Measurements from ENCODE around the gene AOPEP.

DNA sequence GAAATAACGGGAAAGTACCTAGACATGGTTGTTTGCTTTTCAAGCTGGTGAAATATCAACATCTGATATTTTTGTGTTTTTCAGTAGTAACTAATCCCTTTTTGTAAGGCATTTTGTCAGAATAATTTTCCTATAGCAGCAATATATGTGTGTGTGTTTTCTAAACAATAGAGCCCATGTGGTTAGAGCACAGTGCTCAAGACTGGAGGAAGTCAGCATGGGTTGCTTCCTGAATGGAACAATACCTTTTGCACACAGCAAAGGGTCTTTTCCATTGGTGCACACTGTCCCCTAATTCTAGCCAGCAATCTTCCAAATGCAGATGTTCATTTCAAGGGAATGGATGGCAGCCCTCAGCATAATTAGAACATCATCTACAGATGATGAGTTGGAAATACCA is 270.1 kb downstream of the AOPEP start:
- TF ChIP-seq SIN3A (IDR thresholded peaks at IDR 0.05; ENCODE audit: borderline replicate concordance, insufficient read depth, low read depth, low read length) (no peak), POLR2AphosphoS5 (IDR thresholded peaks at IDR 0.05; ENCODE audit: low read depth, low read length) (no peak), TCF7L2 (IDR thresholded peaks at IDR 0.05; ENCODE audit: low read depth, low read length) (no peak)
- TF ChIP-seq, protein P1, sequence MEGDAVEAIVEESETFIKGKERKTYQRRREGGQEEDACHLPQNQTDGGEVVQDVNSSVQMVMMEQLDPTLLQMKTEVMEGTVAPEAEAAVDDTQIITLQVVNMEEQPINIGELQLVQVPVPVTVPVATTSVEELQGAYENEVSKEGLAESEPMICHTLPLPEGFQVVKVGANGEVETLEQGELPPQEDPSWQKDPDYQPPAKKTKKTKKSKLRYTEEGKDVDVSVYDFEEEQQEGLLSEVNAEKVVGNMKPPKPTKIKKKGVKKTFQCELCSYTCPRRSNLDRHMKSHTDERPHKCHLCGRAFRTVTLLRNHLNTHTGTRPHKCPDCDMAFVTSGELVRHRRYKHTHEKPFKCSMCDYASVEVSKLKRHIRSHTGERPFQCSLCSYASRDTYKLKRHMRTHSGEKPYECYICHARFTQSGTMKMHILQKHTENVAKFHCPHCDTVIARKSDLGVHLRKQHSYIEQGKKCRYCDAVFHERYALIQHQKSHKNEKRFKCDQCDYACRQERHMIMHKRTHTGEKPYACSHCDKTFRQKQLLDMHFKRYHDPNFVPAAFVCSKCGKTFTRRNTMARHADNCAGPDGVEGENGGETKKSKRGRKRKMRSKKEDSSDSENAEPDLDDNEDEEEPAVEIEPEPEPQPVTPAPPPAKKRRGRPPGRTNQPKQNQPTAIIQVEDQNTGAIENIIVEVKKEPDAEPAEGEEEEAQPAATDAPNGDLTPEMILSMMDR (IDR thresholded peaks at IDR 0.05) = no peak
- TF ChIP-seq, protein P2, sequence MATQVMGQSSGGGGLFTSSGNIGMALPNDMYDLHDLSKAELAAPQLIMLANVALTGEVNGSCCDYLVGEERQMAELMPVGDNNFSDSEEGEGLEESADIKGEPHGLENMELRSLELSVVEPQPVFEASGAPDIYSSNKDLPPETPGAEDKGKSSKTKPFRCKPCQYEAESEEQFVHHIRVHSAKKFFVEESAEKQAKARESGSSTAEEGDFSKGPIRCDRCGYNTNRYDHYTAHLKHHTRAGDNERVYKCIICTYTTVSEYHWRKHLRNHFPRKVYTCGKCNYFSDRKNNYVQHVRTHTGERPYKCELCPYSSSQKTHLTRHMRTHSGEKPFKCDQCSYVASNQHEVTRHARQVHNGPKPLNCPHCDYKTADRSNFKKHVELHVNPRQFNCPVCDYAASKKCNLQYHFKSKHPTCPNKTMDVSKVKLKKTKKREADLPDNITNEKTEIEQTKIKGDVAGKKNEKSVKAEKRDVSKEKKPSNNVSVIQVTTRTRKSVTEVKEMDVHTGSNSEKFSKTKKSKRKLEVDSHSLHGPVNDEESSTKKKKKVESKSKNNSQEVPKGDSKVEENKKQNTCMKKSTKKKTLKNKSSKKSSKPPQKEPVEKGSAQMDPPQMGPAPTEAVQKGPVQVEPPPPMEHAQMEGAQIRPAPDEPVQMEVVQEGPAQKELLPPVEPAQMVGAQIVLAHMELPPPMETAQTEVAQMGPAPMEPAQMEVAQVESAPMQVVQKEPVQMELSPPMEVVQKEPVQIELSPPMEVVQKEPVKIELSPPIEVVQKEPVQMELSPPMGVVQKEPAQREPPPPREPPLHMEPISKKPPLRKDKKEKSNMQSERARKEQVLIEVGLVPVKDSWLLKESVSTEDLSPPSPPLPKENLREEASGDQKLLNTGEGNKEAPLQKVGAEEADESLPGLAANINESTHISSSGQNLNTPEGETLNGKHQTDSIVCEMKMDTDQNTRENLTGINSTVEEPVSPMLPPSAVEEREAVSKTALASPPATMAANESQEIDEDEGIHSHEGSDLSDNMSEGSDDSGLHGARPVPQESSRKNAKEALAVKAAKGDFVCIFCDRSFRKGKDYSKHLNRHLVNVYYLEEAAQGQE (IDR thresholded peaks at IDR 0.05; ENCODE audit: insufficient read depth in 1 of 2, low read depth in 2 of 2, low read length in 1 of 2) = no peak

Measured in Panc1 (cell line).